Measurements from ENCODE around the gene PRAMEF12.
"Not testable (repeated sequence)": the region's sequence is repeated elsewhere in the genome, so short reads cannot be mapped to it uniquely, and the experiment has no call there.

The PRAMEF12 gene

GRCh38 chr1:12773438-12773837 lies at the start of gene PRAMEF12:
PRAMEF12 (plus strand) TSS chr1:12773738; CDS start chr1:12774868, 1,130 bp downstream.
- no peak for DNase-seq (ENCODE audit: low spot score)

GRCh38 chr1:12728391-12728790 lies 45.1 kb upstream of the PRAMEF12 start:
- DNase-seq (ENCODE audit: low spot score), result no peak

- DNase-seq (ENCODE audit: low spot score), result no peak
These were observed 43.4 kb upstream of the PRAMEF12 start for GRCh38 chr1:12730156-12730555.

GRCh38 chr1:12731084-12731483 lies 42.5 kb upstream of the PRAMEF12 start:
- DNase-seq (ENCODE audit: low spot score), result not testable (repeated sequence)

- DNase-seq (ENCODE audit: low spot score), result no peak
These were observed 38.9 kb upstream of the PRAMEF12 start for GRCh38 chr1:12734651-12735050.

GRCh38 chr1:12738934-12739333 lies 34.6 kb upstream of the PRAMEF12 start:
- no peak for DNase-seq (ENCODE audit: low spot score)

GRCh38 chr1:12739613-12740012 lies 33.9 kb upstream of the PRAMEF12 start:
- no peak for DNase-seq (ENCODE audit: low spot score)

- DNase-seq (ENCODE audit: low spot score), result no peak
These were observed 31.6 kb upstream of the PRAMEF12 start for GRCh38 chr1:12741946-12742345.

- DNase-seq (ENCODE audit: low spot score), result peak; percentile 29
These were observed 28.2 kb upstream of the PRAMEF12 start for GRCh38 chr1:12745126-12745991.

GRCh38 chr1:12745992-12746323 lies 27.6 kb upstream of the PRAMEF12 start, which contains the start of gene CFAP107:
CFAP107 (plus strand) TSS chr1:12746200; CDS start chr1:12746431, 231 bp downstream.
- DNase-seq (ENCODE audit: low spot score), result no peak

- no peak for DNase-seq (ENCODE audit: low spot score)
These were observed 24.7 kb upstream of the PRAMEF12 start for GRCh38 chr1:12748778-12749355.

- DNase-seq (ENCODE audit: low spot score), result no peak
These were observed 18.8 kb upstream of the PRAMEF12 start for GRCh38 chr1:12754738-12755137.

GRCh38 chr1:12756273-12756672 lies 17.3 kb upstream of the PRAMEF12 start:
- DNase-seq (ENCODE audit: low spot score), result no peak

GRCh38 chr1:12756768-12757413 lies 16.6 kb upstream of the PRAMEF12 start:
- no peak for DNase-seq (ENCODE audit: low spot score)

- DNase-seq (ENCODE audit: low spot score), result no peak
These were observed 15.7 kb upstream of the PRAMEF12 start for GRCh38 chr1:12757836-12758235.

GRCh38 chr1:12760256-12760795 lies 13.2 kb upstream of the PRAMEF12 start:
- no peak for DNase-seq (ENCODE audit: low spot score)

GRCh38 chr1:12761781-12762180 lies 11.8 kb upstream of the PRAMEF12 start:
- DNase-seq (ENCODE audit: low spot score), result no peak

- DNase-seq (ENCODE audit: low spot score), result no peak
These were observed 10.8 kb upstream of the PRAMEF12 start for GRCh38 chr1:12762766-12763165.

GRCh38 chr1:12763479-12763878 lies 10.1 kb upstream of the PRAMEF12 start:
- DNase-seq (ENCODE audit: low spot score), result no peak

GRCh38 chr1:12764016-12764415 lies 9.5 kb upstream of the PRAMEF12 start:
- no peak for DNase-seq (ENCODE audit: low spot score)

GRCh38 chr1:12769031-12769430 lies 4.5 kb upstream of the PRAMEF12 start:
- no peak for DNase-seq (ENCODE audit: low spot score)

- DNase-seq (ENCODE audit: low spot score), result no peak
These were observed 3.5 kb upstream of the PRAMEF12 start for GRCh38 chr1:12769976-12770505.
